Upper lobe of left lung (tissue), 4 donors: ENCODE measurements around the gene CMIP.

Experiments
- POLR2A ChIP-seq, 4 donors: fragments of 450-650 bp; IDR thresholded peaks; one replicate each; pipeline ENCODE4 v1.5.1; 2016 to 2017; ENCODE audit warnings: antibody characterized with exemption in 4 of 4, mild to moderate bottlenecking in 2 of 4
- TF ChIP-seq, protein P1 (sequence below), 6 experiments: fragments of 450-650 bp in 4 of 6; fragments of 200-600 bp in 2 of 6; sonication (generic) in 2 of 6; IDR thresholded peaks; one replicate each; pipeline ENCODE4 v1.5.1; 2016 to 2019; ENCODE audit warnings: antibody characterized with exemption in 6 of 6

DNA sequence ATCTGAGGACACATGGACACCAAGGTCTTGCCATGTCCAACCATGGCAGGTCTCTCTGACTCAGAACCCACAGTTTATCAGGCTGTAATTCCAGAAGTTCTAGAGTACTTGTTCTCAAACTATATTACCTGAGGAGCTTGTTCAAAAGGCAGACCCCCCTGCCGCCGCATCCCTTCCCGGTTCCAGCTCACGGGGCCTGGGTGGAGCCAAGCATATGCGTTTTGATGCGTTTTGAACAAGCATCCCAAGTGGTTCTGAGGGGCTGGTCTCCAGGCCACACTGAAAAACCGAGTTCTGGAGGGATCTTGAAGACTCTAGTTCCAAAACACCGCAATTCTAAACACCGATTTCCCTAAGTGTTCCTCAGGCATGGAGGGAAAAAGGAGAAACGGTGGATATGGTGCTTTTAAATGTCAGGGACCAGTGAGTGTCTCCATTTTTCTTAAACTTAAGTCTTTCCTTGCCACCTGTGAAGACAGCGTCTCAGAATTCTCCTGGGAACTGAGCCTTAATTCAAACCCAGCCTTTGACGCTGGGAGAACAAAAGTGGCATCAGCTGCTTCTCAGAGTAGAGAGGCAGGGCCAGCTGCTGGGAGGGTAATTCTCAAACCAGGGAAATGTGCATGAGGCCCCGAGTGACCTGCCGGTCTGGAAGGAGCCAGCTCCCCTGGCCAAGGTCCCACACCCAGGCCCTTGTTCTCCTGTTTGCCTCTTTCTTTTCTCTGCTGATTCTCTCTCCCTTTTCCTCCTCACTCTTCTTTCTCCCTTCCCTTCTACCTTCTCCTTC, 250.1 kb downstream of the CMIP start:
- TF ChIP-seq, protein P1, sequence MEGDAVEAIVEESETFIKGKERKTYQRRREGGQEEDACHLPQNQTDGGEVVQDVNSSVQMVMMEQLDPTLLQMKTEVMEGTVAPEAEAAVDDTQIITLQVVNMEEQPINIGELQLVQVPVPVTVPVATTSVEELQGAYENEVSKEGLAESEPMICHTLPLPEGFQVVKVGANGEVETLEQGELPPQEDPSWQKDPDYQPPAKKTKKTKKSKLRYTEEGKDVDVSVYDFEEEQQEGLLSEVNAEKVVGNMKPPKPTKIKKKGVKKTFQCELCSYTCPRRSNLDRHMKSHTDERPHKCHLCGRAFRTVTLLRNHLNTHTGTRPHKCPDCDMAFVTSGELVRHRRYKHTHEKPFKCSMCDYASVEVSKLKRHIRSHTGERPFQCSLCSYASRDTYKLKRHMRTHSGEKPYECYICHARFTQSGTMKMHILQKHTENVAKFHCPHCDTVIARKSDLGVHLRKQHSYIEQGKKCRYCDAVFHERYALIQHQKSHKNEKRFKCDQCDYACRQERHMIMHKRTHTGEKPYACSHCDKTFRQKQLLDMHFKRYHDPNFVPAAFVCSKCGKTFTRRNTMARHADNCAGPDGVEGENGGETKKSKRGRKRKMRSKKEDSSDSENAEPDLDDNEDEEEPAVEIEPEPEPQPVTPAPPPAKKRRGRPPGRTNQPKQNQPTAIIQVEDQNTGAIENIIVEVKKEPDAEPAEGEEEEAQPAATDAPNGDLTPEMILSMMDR (IDR thresholded peaks at IDR 0.05): no peak
- TF ChIP-seq POLR2A (IDR thresholded peaks at IDR 0.05): no peak
